CD4-positive, alpha-beta memory T cell (primary cell): ENCODE measurements around the gene ACADS. TPM values are rescaled to one million over a fixed set of nuclear protein-coding genes. Genes with fewer than 3 reads are reported as not detected.
A peak's percentile ranks its signal among the peaks of the same experiment; 100 is the strongest.

Source experiments
- CTCF ChIA-PET: fragments of 350-600 bp; sonication (Branson Sonifier 250); formaldehyde crosslinking; loops from one replicate; lab custom pipeline; 2021; ENCODE audit warnings: inconsistent platforms; ENCODE audit not compliant: partially characterized antibody; lab: Charles Lee
- POLR2A ChIA-PET: fragments of 350-600 bp; sonication (Branson Sonifier 250); formaldehyde crosslinking; loops from one replicate; lab custom pipeline; 2021; ENCODE audit not compliant: partially characterized antibody; lab: Charles Lee
- DNase-seq, 5 donors: peaks; one replicate each; pipeline versions ENCODE4 v3.0.0 to v3.0.0-alpha.2; 2020 to 2022; ENCODE audit warnings: mixed read lengths in 1 of 5
- H3K27ac ChIP-seq: one replicate; pipeline ENCODE4 v1.7.0; 2013; ENCODE audit warnings: low read depth, low read length
- H3K27me3 ChIP-seq: 2 replicates; pipeline ENCODE4 v1.7.0; 2013; ENCODE audit warnings: mild to moderate bottlenecking, low read length, moderate library complexity; ENCODE audit not compliant: insufficient read depth
- H3K36me3 ChIP-seq: 2 replicates; pipeline ENCODE4 v1.7.0; 2013; ENCODE audit warnings: mild to moderate bottlenecking, low read length, moderate library complexity; ENCODE audit not compliant: insufficient read depth
- H3K4me1 ChIP-seq: 2 replicates; pipeline ENCODE4 v1.7.0; 2013; ENCODE audit warnings: mild to moderate bottlenecking, low read length, moderate library complexity; ENCODE audit not compliant: insufficient read depth
- H3K4me3 ChIP-seq, 2 donors: one replicate each; pipeline ENCODE4 v1.7.0; 2013; ENCODE audit warnings: low read length in 2 of 2, mild to moderate bottlenecking in 1 of 2
- H3K9me3 ChIP-seq, 2 donors: one replicate each; pipeline ENCODE4 v1.7.0; 2013; ENCODE audit warnings: low read length in 2 of 2, control low read depth in 1 of 2; ENCODE audit not compliant: control insufficient read depth in 1 of 2
- H3K27ac Mint-ChIP-seq, 7 donors: one replicate each; pipeline ENCODE4 v1.8.0; 2020 to 2021; ENCODE audit warnings: mixed read lengths in 7 of 7, mild to moderate bottlenecking in 6 of 7, inconsistent platforms in 3 of 7, moderate library complexity in 3 of 7
- H3K27me3 Mint-ChIP-seq, 2 donors: one replicate each; pipeline ENCODE4 v1.8.0; 2020 to 2021; ENCODE audit warnings: mixed read lengths in 2 of 2
- H3K36me3 Mint-ChIP-seq, 2 donors: one replicate each; pipeline ENCODE4 v1.8.0; 2020 to 2021; ENCODE audit warnings: mixed read lengths in 2 of 2, inconsistent platforms in 1 of 2, mild to moderate bottlenecking in 1 of 2
- H3K4me1 Mint-ChIP-seq, 4 donors: one replicate each; pipeline ENCODE4 v1.8.0; 2020 to 2021; ENCODE audit warnings: mixed read lengths in 4 of 4, mild to moderate bottlenecking in 1 of 4
- H3K4me3 Mint-ChIP-seq, 8 donors: one replicate each; pipeline ENCODE4 v1.8.0; 2020 to 2021; ENCODE audit warnings: mixed read lengths in 8 of 8, mild to moderate bottlenecking in 7 of 8, moderate library complexity in 6 of 8, inconsistent platforms in 3 of 8
- H3K9me3 Mint-ChIP-seq, 8 donors: one replicate each; pipeline ENCODE4 v1.8.0; 2020 to 2021; ENCODE audit warnings: mixed read lengths in 8 of 8, mild to moderate bottlenecking in 5 of 8, inconsistent platforms in 3 of 8, moderate library complexity in 1 of 8
- intact Hi-C: fragments of 100-400 bp; cut with micrococcal nuclease; formaldehyde crosslinking; loops from one replicate; pipeline ENCODE4 v1.15.1; 2023
- polyA plus RNA-seq, 2 donors: library from polyadenylated mRNA; unstranded; fragments of 300-500 nt; fragmentation: Illumina TruSeq; gene quantifications; one replicate each; pipeline ENCODE4 v1.2.3, GENCODE V29; 2021
- total RNA-seq, 2 experiments: library from RNA; stranded (reverse); gene quantifications; one replicate each; pipeline ENCODE4 v1.2.3, GENCODE V29; 2021

ACADS gene
- total and polyA plus RNA-seq, 4 experiments from 2014 or later: 14.9 to 29.9 (median 18.1) TPM

DNA sequence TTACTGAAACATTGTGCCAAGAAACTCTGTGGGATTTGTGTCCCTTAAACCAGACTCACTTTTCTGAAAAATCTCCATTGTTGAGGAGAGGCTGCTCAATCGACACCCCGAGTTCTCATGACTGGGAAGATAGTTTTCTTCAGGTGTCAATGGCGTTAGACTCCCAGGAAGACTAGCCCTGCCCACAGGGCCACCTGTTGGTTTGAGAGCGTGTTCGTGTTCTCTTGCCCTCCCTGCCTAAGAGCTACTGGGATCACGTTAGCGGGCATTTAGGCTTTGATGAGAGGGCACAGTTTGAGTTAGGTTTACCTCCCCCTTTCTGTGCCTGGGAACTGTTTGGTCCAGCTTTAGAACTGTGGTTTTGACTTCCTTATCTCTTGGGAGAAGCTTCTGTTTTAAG lies 26.1 kb upstream of the ACADS start:
- intact Hi-C loops: no loop called here
- Mint-ChIP-seq H3K9me3 (no peaks in the 10 kb centered on the region), H3K4me3 (no peak overlapping the region), H3K27me3 (no peaks in the 10 kb centered on the region), H3K4me1 (no peaks in the 10 kb centered on the region), H3K36me3 (peaks cover 66 to 76% of the 10 kb centered on the region in 2 donors), H3K27ac (no peak overlapping the region)
- no peaks in the 10 kb centered on the region for H3K9me3 ChIP-seq
- POLR2A ChIA-PET: interaction anchor here (0.6 to 2.0 kb wide), 3 partner anchors 11 to 21 kb away, joined by 3 to 6 read pairs (median 4); partner anchors contain the start of gene UNC119B
- CTCF ChIA-PET: interaction anchor here (1.1 to 1.8 kb wide), 3 partner anchors 26 to 51 kb away, joined by 3 to 7 read pairs (median 4); partner anchors contain the start of gene ACADS
- no peak overlapping the region for H3K27ac ChIP-seq
- no peaks in the 10 kb centered on the region for H3K27me3 ChIP-seq
- H3K4me3 ChIP-seq: no peak overlapping the region
- H3K36me3 ChIP-seq: peaks cover 70% of the 10 kb centered on the region
- no peaks in the 10 kb centered on the region for H3K4me1 ChIP-seq
- no peak for DNase-seq

DNA sequence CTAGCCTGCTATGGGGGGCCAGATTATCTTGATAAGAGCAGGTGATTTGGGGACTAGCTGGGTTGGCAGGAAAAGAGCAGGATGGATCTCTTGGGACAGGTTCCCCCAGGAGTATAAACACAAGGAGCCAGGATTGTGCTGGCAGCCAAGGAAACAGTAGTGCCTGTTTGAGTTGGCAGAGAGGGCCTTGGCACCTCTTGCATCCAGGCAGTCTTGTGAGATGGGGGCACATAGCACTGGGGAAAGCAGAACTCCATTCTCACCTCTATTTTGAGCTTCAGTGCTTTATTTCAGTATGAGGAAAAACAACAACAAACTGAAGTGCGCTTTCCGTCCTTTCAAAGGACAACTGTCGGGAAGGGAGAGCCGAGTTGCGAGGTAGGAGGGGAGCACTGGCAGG lies 24.7 kb upstream of the ACADS start:
- H3K9me3 Mint-ChIP-seq: no peaks in the 10 kb centered on the region
- no peaks in the 10 kb centered on the region for H3K4me1 ChIP-seq
- no peaks in the 10 kb centered on the region for H3K9me3 ChIP-seq
- POLR2A ChIA-PET: interaction anchor here (0.6 to 1.2 kb wide), 3 partner anchors 9 to 500 kb away, joined by 3 read pairs; partner anchors contain the start of genes RPLP0 and UNC119B
- no peak for DNase-seq
- intact Hi-C loops: no loop called here
- no peaks in the 10 kb centered on the region for H3K27me3 ChIP-seq
- peaks cover 53 to 62% of the 10 kb centered on the region in 2 donors for H3K36me3 Mint-ChIP-seq
- H3K27ac ChIP-seq: no peak overlapping the region
- CTCF ChIA-PET: interaction anchor here (1.3 kb wide), 1 partner anchor 8 kb away, joined by 4 read pairs; no protein-coding TSS in a partner anchor
- no peaks in the 10 kb centered on the region for H3K27me3 Mint-ChIP-seq
- no peak overlapping the region for H3K4me3 Mint-ChIP-seq
- peaks cover 61% of the 10 kb centered on the region for H3K36me3 ChIP-seq
- no peak overlapping the region for H3K4me3 ChIP-seq
- no peaks in the 10 kb centered on the region for H3K4me1 Mint-ChIP-seq
- H3K27ac Mint-ChIP-seq: peak overlapping the region in 4 of 7 donors; percentile 49 to 78 (median 60)

DNA sequence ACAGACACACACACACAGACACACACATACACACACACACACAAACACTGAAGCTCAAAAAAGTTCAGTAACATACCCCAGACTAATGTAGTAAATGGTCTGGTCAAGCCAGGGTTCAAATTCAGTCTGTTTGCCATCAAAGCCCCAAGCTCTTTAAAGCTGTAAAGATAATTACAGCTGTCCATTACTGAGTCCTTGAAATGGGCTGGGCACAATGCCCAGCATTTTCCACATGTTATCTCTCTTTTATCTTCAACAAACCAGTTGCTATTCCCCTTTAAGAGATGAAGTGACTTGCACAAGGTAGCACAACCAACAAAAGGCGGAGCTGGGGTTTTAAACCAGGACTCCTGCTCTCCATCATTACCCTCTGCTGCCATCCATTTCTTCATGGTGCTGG lies 23.0 kb upstream of the ACADS start:
- no peaks in the 10 kb centered on the region for H3K27me3 ChIP-seq
- peaks cover 45% of the 10 kb centered on the region for H3K36me3 ChIP-seq
- no peak overlapping the region for H3K27ac ChIP-seq
- no peaks in the 10 kb centered on the region for H3K9me3 Mint-ChIP-seq
- H3K27ac Mint-ChIP-seq: peak overlapping the region in 2 of 7 donors; percentile 7 to 32
- no peaks in the 10 kb centered on the region for H3K27me3 Mint-ChIP-seq
- no peaks in the 10 kb centered on the region for H3K4me1 Mint-ChIP-seq
- CTCF ChIA-PET: interaction anchor here (1.4 to 1.5 kb wide), 2 partner anchors 54 to 56 kb away, joined by 3 to 5 read pairs; no protein-coding TSS in a partner anchor
- H3K36me3 Mint-ChIP-seq: peaks cover 35 to 46% of the 10 kb centered on the region in 2 donors
- DNase-seq: no peak
- H3K9me3 ChIP-seq: no peaks in the 10 kb centered on the region
- intact Hi-C loops: no loop called here
- H3K4me3 Mint-ChIP-seq: no peak overlapping the region
- POLR2A ChIA-PET: no interaction called here
- H3K4me1 ChIP-seq: no peaks in the 10 kb centered on the region
- no peak overlapping the region for H3K4me3 ChIP-seq

DNA sequence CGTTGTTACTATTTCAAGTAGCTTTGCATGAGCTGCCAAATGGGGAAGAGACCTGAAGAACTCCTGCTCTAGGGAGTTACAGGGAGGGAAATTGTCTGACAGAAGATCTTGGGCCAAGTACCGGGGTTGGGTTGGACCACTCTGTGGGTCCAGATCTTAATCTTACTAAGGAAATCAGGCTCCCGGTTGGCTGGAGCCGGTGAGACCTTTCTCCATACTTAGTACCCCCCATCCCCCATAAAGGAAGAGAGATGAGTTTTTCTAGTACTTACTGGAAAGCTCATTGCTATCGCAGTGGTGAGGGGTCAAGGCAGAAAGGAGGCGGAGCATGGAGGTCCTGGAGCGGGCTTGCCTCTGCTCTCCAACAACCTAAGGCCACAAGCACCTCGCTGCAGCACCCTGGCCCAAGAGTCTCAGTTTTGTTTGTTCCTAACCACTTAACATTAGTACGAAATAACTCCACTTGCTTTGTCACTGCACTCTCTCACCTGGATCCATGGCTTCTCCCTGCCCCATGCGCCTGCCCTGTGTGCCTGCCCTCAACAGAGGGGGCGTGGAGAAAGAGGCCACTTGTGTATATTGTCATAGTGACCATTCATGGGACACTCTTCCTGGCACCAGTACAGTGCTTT lies 22.2 kb upstream of the ACADS start:
- Mint-ChIP-seq H3K9me3 (no peaks in the 10 kb centered on the region), H3K4me1 (no peaks in the 10 kb centered on the region), H3K27me3 (no peaks in the 10 kb centered on the region), H3K27ac (peak overlapping the region in 2 of 7 donors; percentile 14 to 38), H3K4me3 (no peak overlapping the region), H3K36me3 (peaks cover 28 to 40% of the 10 kb centered on the region in 2 donors)
- ChIA-PET POLR2A (no interaction called here), CTCF (interaction anchor here (1.4 to 1.5 kb wide), 2 partner anchors 55 to 56 kb away, joined by 3 to 5 read pairs; no protein-coding TSS in a partner anchor)
- no peak overlapping the region for H3K27ac ChIP-seq
- no peaks in the 10 kb centered on the region for H3K27me3 ChIP-seq
- no peaks in the 10 kb centered on the region for H3K9me3 ChIP-seq
- intact Hi-C loops: no loop called here
- DNase-seq: no peak
- H3K4me1 ChIP-seq: no peaks in the 10 kb centered on the region
- no peak overlapping the region for H3K4me3 ChIP-seq
- peaks cover 37% of the 10 kb centered on the region for H3K36me3 ChIP-seq

GRCh38 chr12:120705618-120706017 lies 20.0 kb upstream of the ACADS start:
- peaks cover 7% of the 10 kb centered on the region for H3K4me1 ChIP-seq
- Mint-ChIP-seq H3K27me3 (no peaks in the 10 kb centered on the region), H3K4me3 (no peak overlapping the region), H3K36me3 (peaks cover 10 to 24% of the 10 kb centered on the region in 2 donors), H3K9me3 (no peaks in the 10 kb centered on the region), H3K27ac (no peak overlapping the region), H3K4me1 (peaks cover 3 to 10% (median 7%) of the 10 kb centered on the region in 4 donors)
- ChIA-PET CTCF (no interaction called here), POLR2A (no interaction called here)
- DNase-seq: no peak
- H3K36me3 ChIP-seq: peaks cover 16% of the 10 kb centered on the region
- no peak overlapping the region for H3K4me3 ChIP-seq
- intact Hi-C loops: no loop called here
- no peak overlapping the region for H3K27ac ChIP-seq
- H3K9me3 ChIP-seq: no peaks in the 10 kb centered on the region
- H3K27me3 ChIP-seq: no peaks in the 10 kb centered on the region

DNA sequence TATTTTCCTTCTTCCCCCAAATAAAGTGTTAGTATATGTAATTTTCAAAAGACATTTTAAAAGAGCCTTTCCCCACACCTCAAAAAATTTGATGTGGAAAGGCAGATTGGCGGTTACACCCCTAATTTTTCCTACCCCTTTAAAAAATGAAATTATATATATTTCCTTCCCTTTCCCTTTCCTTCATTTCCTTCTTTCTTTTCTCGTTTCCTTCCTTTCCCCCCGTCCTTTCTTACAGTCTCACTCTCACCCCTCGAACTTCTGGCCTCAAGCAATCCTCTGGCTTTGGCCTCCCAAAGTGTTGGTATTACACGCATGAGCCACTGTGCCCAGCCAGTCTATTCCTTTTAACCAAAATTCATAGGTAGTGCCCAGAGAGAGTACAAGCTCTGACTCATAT lies 19.6 kb upstream of the ACADS start:
- Mint-ChIP-seq H3K9me3 (no peaks in the 10 kb centered on the region), H3K27me3 (no peaks in the 10 kb centered on the region), H3K27ac (peak overlapping the region in 3 of 7 donors; percentile 22 to 82 (median 48)), H3K4me1 (peaks cover 4 to 12% (median 8%) of the 10 kb centered on the region in 4 donors), H3K4me3 (no peak overlapping the region), H3K36me3 (peaks cover 6 to 20% of the 10 kb centered on the region in 2 donors)
- Histone ChIP-seq H3K27ac (no peak overlapping the region), H3K27me3 (no peaks in the 10 kb centered on the region), H3K4me3 (no peak overlapping the region), H3K9me3 (no peaks in the 10 kb centered on the region), H3K4me1 (peaks cover 8% of the 10 kb centered on the region), H3K36me3 (peaks cover 12% of the 10 kb centered on the region)
- CTCF ChIA-PET: no interaction called here
- intact Hi-C loops: no loop called here
- POLR2A ChIA-PET: no interaction called here
- no peak for DNase-seq

DNA sequence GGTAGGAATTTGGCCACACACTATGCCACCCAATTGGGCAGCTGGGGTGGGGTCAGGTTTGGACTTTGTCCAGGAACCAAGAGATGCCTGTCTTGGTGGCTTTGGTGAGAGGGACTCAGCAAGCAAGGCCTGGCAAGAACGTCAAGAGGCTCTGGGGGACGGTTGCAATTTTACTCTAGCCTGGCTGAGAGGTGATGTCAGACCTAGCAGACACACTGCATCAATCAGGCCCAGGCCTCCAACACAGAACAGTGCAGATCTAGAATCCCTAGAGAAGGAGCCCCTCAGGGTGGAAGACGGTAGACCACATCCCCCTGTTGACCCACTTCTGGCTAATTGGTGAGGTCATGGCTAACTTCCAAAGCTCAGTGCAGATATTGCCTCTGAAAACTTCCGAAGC lies 17.0 kb upstream of the ACADS start:
- peak overlapping the region in 5 of 8 donors; percentile 31 to 57 (median 49) for H3K4me3 Mint-ChIP-seq
- DNase-seq: no peak

More for the DNA sequence above, 17.0 kb upstream of the ACADS start:
- H3K36me3 Mint-ChIP-seq: peaks cover under 1 to 12% of the 10 kb centered on the region in 2 donors
- H3K27ac Mint-ChIP-seq: peak overlapping the region in 5 of 7 donors; percentile 64 to 92 (median 76)
- POLR2A ChIA-PET: interaction anchor here (2.7 kb wide), 1 partner anchor 21 kb away, joined by 17 read pairs; the partner anchor contains the start of gene MLEC
- H3K4me1 ChIP-seq: peaks cover 23% of the 10 kb centered on the region
- CTCF ChIA-PET: interaction anchor here (1.0 to 5.5 kb wide), 3 partner anchors 8 to 61 kb away, joined by 4 to 65 read pairs (median 5); no protein-coding TSS in a partner anchor
- H3K27me3 ChIP-seq: no peaks in the 10 kb centered on the region
- H3K27ac ChIP-seq: no peak overlapping the region
- peaks cover 13 to 36% (median 27%) of the 10 kb centered on the region in 4 donors for H3K4me1 Mint-ChIP-seq
- H3K36me3 ChIP-seq: no peaks in the 10 kb centered on the region
- intact Hi-C loops: no loop called here
- H3K4me3 ChIP-seq: no peak overlapping the region
- H3K9me3 Mint-ChIP-seq: no peaks in the 10 kb centered on the region
- no peaks in the 10 kb centered on the region for H3K27me3 Mint-ChIP-seq
- H3K9me3 ChIP-seq: no peaks in the 10 kb centered on the region
